Right forelimb (tissue), 1 donor: ENCODE measurements around the gene RBM3.
A peak's percentile ranks its signal among the peaks of the same experiment; 100 is the strongest.

Experiments used
- DNase-seq: peaks from one replicate; pipeline ENCODE4 v3.0.0-alpha.2; 2018

RBM3 gene

GRCh38 chrX:48579259-48579658 is 5.0 kb downstream of the RBM3 start:
- DNase-seq = no peak

- no peak for DNase-seq
Observed at GRCh38 chrX:48580662-48581061, 6.4 kb downstream of the RBM3 start.

GRCh38 chrX:48584698-48585097 is 10.4 kb downstream of the RBM3 start:
- DNase-seq = no peak

GRCh38 chrX:48589482-48590162 is 15.3 kb downstream of the RBM3 start:
- DNase-seq = no peak

- DNase-seq = no peak
Observed at GRCh38 chrX:48590203-48591103, 16.2 kb downstream of the RBM3 start.

GRCh38 chrX:48591255-48591791 is 17.0 kb downstream of the RBM3 start:
- no peak for DNase-seq

- DNase-seq = no peak
Observed at GRCh38 chrX:48592971-48593370, 18.7 kb downstream of the RBM3 start.

GRCh38 chrX:48595929-48596328 is 21.6 kb downstream of the RBM3 start:
- no peak for DNase-seq

- DNase-seq = peak; percentile 94
Observed at GRCh38 chrX:48597353-48598264, 23.3 kb downstream of the RBM3 start, which contains the start of gene WDR13. Gene WDR13 (plus strand): TSS chrX:48597492. CDS start chrX:48597997, 505 bp downstream.

GRCh38 chrX:48598614-48599013 is 24.3 kb downstream of the RBM3 start:
- DNase-seq = no peak

- DNase-seq = no peak
Observed at GRCh38 chrX:48599341-48599740, 25.1 kb downstream of the RBM3 start.

- no peak for DNase-seq
Observed at GRCh38 chrX:48600226-48600625, 25.9 kb downstream of the RBM3 start.

- DNase-seq = no peak
Observed at GRCh38 chrX:48601741-48602394, 27.6 kb downstream of the RBM3 start.

- no peak for DNase-seq
Observed at GRCh38 chrX:48604701-48605100, 30.4 kb downstream of the RBM3 start.

GRCh38 chrX:48606091-48606490 is 31.8 kb downstream of the RBM3 start:
- no peak for DNase-seq

- DNase-seq = no peak
Observed at GRCh38 chrX:48611703-48612102, 37.4 kb downstream of the RBM3 start.

GRCh38 chrX:48613502-48614160 is 39.3 kb downstream of the RBM3 start:
- no peak for DNase-seq

- DNase-seq = no peak
Observed at GRCh38 chrX:48616576-48616975, 42.3 kb downstream of the RBM3 start.

- no peak for DNase-seq
Observed at GRCh38 chrX:48617542-48618340, 43.5 kb downstream of the RBM3 start.

GRCh38 chrX:48626401-48627298 is 52.4 kb downstream of the RBM3 start:
- DNase-seq = no peak
